NCI-H2107 treated with DMSO at 0.1 percent for 48 hours (cell line): ENCODE measurements around the gene PPP2R5D.
"Not testable (repeated sequence)": the region's sequence is repeated elsewhere in the genome, so short reads cannot be mapped to it uniquely, and the experiment has no call there.

Experiments
- DNase-seq: peaks from one replicate; lab custom pipeline; 2025; ENCODE audit not compliant: unreplicated experiment; lab: John Stamatoyannopoulos, UW

Gene PPP2R5D

GRCh38 chr6:42984001-42984923 lies at the start of gene PPP2R5D:
Gene PPP2R5D, plus strand, starts transcription at chr6:42984570. Its CDS starts 108 bp downstream, at chr6:42984678.
- peak; percentile 95 for DNase-seq

- no peak for DNase-seq
Observed at GRCh38 chr6:42935322-42935721, 49.0 kb upstream of the PPP2R5D start.

DNA sequence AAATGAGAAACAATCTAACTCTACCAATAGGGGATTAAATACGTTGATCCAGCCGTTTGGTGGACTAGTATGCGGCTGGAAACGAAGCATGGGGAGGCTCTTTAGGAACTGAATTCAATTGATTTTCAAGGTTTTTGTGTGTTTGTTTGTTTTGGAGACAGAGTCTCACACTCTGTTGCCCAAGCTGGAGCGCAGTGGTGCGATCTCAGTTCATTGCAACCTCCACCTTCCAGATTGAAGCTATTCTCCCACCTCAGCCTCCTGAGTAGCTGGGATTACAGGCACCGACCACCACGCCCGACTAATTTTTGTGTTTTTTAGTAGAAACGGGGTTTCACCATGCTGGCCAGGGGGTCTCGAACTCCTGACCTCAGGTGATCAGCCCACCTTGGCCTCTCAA lies 48.0 kb upstream of the PPP2R5D start:
- DNase-seq, result no peak

DNA sequence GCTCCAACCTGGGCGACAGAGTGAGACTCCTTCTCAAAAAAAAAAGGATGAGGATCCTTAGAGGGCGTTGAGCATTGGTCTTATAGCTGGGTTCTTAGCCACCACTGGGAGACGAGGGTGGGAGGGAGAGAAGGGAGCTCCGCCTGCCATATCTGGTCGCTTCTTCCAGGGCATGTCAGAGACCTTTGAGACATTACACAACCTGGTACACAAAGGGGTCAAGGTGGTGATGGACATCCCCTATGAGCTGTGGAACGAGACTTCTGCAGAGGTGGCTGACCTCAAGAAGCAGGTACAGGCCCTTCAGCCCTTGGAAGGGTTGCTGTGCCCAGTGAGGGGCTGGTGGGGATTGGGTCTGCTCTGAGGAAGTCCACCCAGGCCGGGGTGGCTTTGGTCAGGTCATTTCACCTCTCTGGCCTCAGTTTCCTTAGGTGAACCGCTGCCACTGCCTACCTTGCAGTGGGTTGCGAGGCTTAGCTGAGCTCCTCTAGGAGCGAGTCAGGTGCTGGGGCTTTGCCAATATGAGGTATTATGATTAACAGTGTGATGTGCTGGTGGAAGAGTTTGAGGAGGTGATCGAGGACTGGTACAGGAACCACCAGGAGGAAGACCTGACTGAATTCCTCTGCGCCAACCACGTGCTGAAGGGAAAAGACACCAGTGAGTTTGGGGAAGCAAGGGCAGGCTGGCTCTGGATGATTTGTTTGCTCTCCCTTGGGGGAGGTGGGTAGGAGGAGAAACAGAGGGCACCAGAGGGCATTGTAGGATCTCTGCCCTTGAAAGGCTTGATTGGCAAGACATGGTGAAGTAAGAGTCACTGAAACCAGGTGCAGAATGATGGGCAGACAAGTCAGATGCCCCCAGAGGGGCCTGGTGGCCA lies 46.6 kb upstream of the PPP2R5D start:
- no peak for DNase-seq

DNA sequence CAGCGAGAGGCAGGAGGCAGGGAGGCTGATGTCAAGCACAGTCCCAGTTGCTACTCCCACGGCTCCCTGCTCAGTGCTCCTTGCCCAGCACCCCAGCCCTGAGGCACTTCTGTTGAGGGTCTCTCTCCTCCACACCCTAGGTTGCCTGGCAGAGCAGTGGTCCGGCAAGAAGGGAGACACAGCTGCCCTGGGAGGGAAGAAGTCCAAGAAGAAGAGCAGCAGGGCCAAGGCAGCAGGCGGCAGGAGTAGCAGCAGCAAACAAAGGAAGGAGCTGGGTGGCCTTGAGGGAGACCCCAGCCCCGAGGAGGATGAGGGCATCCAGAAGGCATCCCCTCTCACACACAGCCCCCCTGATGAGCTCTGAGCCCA lies 46.0 kb upstream of the PPP2R5D start:
- no peak for DNase-seq

- no peak for DNase-seq
Observed at GRCh38 chr6:42938987-42939809, 45.2 kb upstream of the PPP2R5D start.

DNA sequence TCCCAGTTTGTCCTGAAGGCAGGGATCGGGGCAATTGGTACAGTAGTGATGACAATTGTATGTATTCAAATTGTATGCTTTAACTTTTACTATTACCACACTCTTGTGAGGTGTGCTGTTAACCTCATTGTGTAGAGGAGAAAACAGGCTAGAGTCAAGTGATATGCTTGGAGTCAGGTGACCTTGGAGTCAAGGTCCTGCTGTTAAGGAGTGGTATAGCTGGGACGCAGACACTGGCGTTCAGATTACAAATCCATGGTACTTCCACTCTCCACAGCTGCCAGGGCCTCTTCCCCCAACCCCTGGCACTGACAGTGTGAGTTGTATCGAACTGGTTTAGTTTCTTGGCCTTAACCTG lies 44.6 kb upstream of the PPP2R5D start:
- no peak for DNase-seq

GRCh38 chr6:42940493-42941045 lies 43.8 kb upstream of the PPP2R5D start:
- DNase-seq, result no peak

- not testable (repeated sequence) for DNase-seq
Observed at GRCh38 chr6:42941356-42941755, 43.0 kb upstream of the PPP2R5D start.

DNA sequence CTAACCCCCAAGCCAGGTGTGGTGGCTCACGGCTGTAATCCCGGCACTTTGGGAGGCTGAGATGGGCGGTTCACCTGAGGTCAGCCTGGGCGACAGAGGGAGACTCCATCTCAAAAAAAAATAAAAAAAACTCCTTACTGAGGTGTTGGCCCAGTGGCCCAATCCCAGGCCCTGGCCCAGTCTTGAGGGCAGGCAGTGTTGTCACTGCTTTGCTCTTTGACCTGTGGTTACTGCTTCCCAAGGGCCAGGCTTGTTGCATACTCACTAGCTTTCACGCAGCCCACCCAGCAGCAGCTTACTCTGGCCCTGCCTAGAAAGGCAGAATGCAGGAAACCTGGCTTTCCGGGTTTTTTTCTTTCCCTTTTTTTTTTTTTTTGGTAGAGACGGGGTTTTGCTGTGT lies 41.9 kb upstream of the PPP2R5D start:
- DNase-seq, result no peak

DNA sequence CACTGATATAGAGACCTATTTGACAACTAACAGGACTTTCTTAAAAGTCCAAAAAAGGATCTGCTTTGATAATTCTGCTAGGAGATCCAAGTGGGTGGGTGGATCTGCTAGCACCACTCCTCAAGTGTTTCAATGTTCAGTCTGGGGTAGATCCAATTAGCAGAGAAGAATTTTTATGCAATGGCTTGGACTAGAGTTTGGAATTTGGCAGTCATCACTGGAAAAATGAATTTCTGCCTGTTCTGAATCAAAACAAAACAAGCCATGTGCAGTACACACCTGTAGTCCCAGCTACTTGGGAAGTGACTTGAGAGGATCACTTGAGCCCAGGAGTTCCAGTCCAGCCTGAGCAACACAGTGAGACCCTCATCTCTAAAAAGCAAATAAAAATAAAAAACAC lies 36.4 kb upstream of the PPP2R5D start:
- DNase-seq, result no peak

DNA sequence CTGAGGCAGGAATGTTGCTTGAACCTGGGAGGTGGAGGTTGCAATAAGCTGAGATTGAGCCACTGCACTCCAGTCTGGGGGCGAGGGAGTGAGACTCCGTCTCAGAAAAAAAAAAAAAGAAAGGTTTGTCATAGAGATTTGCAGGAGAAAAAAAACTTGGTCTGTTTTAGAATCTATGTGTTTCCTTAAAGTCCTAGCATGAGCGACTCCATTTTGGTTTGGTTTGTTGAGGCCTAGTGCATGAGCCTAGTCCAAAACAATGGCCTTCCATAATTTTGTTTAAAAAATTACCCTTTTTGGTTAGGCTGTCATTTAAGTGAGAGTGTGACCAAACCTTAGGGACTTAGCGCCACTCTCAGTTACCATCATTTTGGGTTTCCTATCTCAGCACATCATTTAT lies 32.0 kb upstream of the PPP2R5D start:
- no peak for DNase-seq

DNA sequence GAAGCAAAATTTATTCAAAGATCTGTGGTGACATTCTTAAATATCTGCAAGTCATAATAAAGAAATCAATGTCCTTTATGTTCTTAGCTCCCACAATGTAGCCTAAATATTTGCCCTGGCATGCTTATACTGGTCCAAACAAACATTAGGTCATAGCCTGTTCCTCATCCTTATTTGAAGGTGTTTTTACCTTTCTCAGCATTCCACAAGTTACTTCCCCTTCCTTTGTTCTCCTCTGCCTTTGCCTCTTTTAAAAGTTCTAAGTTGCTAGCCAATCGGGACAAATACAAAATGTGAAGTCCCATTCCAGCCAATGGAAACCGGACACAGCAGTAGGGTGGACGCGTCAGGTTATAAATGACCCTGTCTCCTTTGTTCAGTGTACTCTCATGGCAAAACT lies 30.0 kb upstream of the PPP2R5D start:
- not testable (repeated sequence) for DNase-seq

- DNase-seq, result no peak
Observed at GRCh38 chr6:42958125-42958524, 26.2 kb upstream of the PPP2R5D start.

GRCh38 chr6:42959917-42960242 lies 24.5 kb upstream of the PPP2R5D start:
- DNase-seq, result no peak

DNA sequence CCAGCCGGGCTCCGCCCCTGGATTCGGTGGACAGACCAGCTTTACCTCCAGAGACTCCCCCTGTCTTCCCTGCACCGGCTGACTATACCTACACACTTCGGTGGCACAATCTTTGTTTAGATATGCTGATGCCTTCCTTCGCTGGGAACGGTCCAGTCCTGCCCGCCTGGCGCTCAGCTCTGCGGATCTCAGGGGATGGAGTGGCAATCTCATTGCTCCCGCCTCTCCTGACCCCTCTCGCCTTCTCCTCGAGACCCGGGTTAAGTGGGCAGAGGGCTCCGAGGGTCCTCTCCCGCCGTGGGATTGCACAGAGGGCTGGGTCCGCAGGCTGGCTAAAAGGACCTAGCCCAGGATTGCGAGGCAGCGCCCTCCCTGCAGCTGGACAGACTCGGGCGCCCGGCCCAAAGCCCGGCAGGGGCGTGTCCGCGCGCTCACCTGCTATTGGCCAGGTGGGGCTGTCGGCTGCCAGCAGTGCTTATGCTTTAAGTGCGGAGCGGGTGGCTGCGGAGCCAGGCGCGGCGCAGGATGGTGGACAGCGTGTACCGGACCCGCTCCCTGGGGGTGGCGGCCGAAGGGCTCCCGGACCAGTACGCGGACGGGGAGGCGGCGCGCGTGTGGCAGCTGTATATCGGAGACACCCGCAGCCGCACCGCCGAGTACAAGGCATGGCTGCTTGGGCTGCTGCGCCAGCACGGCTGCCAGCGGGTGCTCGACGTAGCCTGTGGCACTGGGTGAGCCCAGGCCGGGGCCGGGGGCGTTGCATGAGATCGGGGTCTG lies 23.9 kb upstream of the PPP2R5D start, which contains the start of gene GNMT:
GNMT (plus strand) TSS at position 512 of the 777 bp plus-strand sequence; CDS start at position 526, 14 bp downstream.
- no peak for DNase-seq

- no peak for DNase-seq
Observed at GRCh38 chr6:42961020-42961470, 23.3 kb upstream of the PPP2R5D start.

DNA sequence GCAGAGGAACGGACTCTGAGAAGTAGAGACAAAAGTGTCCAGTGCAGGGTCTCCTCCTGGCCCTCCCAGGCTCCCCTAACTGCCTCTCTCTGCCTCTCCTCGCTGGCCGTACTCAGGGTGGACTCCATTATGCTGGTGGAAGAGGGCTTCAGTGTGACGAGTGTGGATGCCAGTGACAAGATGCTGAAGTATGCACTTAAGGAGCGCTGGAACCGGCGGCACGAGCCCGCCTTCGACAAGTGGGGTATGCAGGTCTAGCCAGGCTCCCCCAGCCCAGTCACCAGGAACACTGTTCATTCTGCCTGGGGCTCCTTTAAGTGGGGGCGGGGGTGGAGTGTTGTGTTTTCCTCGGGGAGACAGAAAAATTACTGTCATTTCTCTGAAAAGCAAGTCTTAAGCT lies 22.3 kb upstream of the PPP2R5D start:
- DNase-seq, result no peak

DNA sequence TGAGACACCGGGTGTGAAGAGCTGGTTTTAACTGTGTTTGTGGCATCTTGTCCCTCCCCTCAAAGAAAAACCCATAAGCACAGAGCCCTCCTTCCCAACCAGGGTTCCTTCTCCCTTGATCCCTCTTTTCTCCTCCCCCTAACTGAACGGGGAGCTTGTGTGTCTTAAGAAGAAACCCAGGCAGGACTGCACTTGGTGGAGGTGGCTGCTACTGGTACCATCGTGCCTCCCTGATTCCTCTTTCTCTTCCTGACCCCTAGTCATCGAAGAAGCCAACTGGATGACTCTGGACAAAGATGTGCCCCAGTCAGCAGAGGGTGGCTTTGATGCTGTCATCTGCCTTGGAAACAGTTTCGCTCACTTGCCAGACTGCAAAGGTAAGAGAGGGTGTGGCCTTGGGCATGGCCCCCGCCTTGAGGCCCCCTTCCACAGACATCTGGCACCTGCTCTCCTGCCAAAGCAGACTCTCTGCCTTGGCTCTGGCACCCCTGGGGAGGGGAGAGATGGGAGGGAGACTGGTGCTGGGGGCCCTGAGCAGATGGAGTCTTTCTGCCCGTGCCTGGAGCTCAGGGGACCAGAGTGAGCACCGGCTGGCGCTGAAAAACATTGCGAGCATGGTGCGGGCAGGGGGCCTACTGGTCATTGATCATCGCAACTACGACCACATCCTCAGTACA lies 21.7 kb upstream of the PPP2R5D start:
- no peak for DNase-seq
